Stimulated activated naive CD8-positive, alpha-beta T cell treated with anti-CD3 and anti-CD28 coated beads, Interleukin-15, amount 100 ng/mL, for 72 hours (primary cell): Measurements from ENCODE around the gene PTPRT.

Experiments used
- ATAC-seq: fragments of 150-1000 bp; cut with Tn5 transposase; 2 replicates; pipeline ENCODE4 v1.10.0; 2021; ENCODE audit warnings: mild to moderate bottlenecking, moderate library complexity
- DNase-seq, 2 donors: peaks; one replicate each; pipeline ENCODE4 v3.0.0; 2021 to 2022
- H3K27ac Mint-ChIP-seq, 2 donors: one replicate each; pipeline ENCODE4 v1.8.0; 2022; ENCODE audit warnings: mild to moderate bottlenecking in 2 of 2, mixed read lengths in 2 of 2, moderate library complexity in 2 of 2
- H3K27me3 Mint-ChIP-seq: one replicate; pipeline ENCODE4 v1.8.0; 2022; ENCODE audit warnings: mixed read lengths
- H3K4me1 Mint-ChIP-seq: one replicate; pipeline ENCODE4 v1.8.0; 2022; ENCODE audit warnings: mild to moderate bottlenecking, mixed read lengths
- H3K4me3 Mint-ChIP-seq, 2 donors: one replicate each; pipeline ENCODE4 v1.8.0; 2022; ENCODE audit warnings: mild to moderate bottlenecking in 2 of 2, mixed read lengths in 2 of 2, moderate library complexity in 1 of 2
- H3K9me3 Mint-ChIP-seq, 2 donors: one replicate each; pipeline ENCODE4 v1.8.0; 2022; ENCODE audit warnings: mixed read lengths in 2 of 2

Gene PTPRT

DNA sequence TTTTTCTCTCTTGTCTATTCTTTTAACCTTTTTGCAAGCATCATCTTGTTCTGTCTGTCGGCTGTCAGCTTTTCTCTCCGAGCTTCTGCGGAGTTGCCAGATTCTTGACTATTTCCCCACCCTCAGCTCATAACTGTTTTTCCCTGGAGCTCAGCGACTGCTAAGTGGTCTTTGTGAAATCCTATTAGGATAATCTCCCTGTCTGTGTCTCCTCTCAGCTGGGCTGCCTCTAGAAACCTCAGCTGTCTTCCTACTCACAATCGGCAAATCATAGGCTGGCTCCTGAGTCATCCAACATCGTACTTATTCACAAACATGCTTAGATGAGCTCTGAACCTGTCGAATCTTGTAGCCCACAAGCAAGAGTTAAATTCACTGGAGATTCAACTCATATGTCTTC, 332.3 kb downstream of the PTPRT start:
- no peaks in the 10 kb centered on the region for H3K4me1 Mint-ChIP-seq
- ATAC-seq (no peak), DNase-seq (no peak)
- no peaks in the 10 kb centered on the region for H3K27me3 Mint-ChIP-seq
- no peak overlapping the region for H3K27ac Mint-ChIP-seq
- peaks cover 0 to 5% of the 10 kb centered on the region in 2 donors for H3K9me3 Mint-ChIP-seq
- no peak overlapping the region for H3K4me3 Mint-ChIP-seq

DNA sequence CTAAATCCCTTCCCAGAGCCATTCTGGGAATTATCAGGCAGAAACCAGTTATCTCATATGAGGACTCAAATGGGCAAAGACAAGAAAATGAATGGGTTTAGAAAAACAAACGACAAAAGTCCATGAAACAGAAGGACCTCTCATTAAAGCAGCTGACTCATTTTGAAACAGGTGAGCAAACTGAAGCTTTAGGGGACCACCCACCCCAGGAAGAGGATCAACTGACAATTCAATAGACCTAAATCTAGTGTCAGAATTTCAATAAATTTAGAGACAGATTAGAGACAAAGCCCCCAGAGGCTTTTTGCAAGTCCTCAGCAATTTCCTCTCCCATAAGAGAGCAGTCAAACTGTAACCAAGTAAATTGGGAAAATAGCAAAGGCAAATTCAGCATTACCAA, 333.8 kb downstream of the PTPRT start:
- H3K9me3 Mint-ChIP-seq: peaks cover 5% of the 10 kb centered on the region in 2 donors
- DNase-seq (no peak), ATAC-seq (no peak)
- H3K27ac Mint-ChIP-seq: no peak overlapping the region
- no peaks in the 10 kb centered on the region for H3K4me1 Mint-ChIP-seq
- no peaks in the 10 kb centered on the region for H3K27me3 Mint-ChIP-seq
- H3K4me3 Mint-ChIP-seq: no peak overlapping the region

DNA sequence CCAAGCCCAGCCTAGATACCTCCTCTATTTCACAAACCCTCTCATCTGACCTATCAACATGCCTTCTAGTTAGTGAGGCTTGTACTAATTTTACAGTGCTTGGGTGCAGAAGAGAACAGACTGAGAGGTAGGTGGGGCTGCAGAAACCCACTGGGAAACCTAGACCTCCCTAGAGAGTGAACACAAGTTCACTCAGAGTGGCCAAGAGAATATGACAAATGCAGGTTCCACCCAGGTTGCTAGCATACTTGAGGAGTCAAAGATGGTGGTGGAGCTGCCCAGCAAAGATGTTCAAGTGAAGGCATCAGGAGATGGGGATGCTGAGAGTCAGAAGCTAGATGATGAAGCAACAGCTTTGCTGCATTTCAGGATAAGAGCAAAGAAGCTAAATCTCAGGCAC, 337.0 kb downstream of the PTPRT start:
- ATAC-seq (no peak), DNase-seq (no peak)
- H3K4me1 Mint-ChIP-seq: no peaks in the 10 kb centered on the region
- no peak overlapping the region for H3K4me3 Mint-ChIP-seq
- no peaks in the 10 kb centered on the region for H3K27me3 Mint-ChIP-seq
- H3K9me3 Mint-ChIP-seq: peaks cover 5 to 25% of the 10 kb centered on the region in 2 donors
- no peak overlapping the region for H3K27ac Mint-ChIP-seq

DNA sequence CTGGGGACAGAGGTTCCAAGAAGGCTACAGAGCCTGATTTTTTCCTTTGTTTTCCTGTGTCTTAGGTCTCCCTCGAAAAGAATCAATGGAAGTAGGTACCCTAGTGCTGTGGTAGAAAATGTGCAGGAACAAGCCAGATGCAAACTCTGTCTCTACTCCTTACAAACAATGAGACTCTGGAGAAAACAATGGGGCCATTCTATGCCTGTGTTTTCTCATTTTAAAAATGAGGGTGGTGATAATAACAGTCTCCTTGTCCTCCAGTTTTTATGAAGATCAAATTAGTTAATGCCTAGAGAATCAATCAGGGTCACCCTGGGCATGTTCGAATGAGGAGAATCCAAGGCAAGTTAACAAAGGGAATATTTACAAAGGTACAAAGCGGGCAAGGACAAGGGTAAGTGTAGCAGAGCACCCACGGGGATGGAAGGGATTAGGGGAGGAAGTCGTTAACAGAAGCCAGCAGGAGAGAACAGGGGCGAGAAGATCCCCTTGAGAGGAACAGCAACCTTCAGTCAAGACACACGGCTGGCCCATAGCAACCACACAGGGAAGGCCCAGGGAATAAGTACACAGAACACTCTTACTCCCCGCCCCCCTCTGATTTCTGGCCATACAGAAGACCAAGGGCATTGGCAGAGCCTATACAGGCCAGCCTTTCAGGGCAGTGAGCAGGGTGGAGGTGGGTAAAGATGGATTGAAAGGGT, 342.8 kb downstream of the PTPRT start:
- ATAC-seq (no peak), DNase-seq (no peak)
- no peaks in the 10 kb centered on the region for H3K27me3 Mint-ChIP-seq
- no peak overlapping the region for H3K27ac Mint-ChIP-seq
- peaks cover 8 to 41% of the 10 kb centered on the region in 2 donors for H3K9me3 Mint-ChIP-seq
- no peak overlapping the region for H3K4me3 Mint-ChIP-seq
- no peaks in the 10 kb centered on the region for H3K4me1 Mint-ChIP-seq

DNA sequence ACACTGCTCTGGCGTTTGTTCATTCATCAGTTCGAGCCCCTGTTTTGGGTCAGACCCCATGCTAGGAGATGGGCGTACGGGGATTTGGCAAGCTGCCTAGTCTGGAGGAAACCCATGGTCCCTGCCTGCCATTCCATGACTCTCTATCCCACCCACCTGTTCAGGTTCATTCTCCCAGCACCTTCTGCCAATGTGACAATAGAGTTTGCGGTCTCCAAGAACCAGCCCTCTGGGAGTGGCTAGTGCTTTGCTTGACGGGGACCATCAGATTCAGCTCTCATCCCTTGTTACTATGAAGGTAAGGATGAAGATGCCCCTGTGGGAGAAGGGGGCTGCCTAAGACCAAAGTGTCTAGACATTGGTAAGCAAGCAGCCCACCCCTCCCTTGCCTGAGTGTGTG, 345.0 kb downstream of the PTPRT start:
- Mint-ChIP-seq H3K27ac (no peak overlapping the region), H3K4me1 (no peaks in the 10 kb centered on the region), H3K27me3 (no peaks in the 10 kb centered on the region), H3K9me3 (peaks cover 8 to 26% of the 10 kb centered on the region in 2 donors), H3K4me3 (no peak overlapping the region)
- no peak for ATAC-seq
- no peak for DNase-seq

DNA sequence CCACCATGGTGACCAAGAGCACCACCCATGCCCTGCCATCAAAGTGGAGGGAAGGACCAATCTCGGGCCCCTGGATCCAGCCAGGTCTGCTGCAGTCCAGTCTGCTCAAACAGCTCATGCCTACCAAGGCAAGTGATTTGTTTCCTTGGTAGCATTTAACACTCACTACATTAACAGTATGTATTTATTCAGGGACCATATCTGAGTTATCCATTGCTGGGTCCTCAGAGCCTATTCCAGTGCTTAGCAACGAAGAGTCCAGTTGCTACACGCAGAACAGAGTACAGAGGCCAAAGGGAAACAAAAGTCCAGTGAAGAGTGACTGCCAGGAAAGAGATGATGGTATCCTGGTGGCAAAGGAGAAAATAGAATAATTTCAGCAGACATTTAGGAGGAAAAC, 352.2 kb downstream of the PTPRT start:
- Mint-ChIP-seq H3K4me1 (no peaks in the 10 kb centered on the region), H3K9me3 (peaks cover 0 to 8% of the 10 kb centered on the region in 2 donors), H3K27me3 (no peaks in the 10 kb centered on the region), H3K4me3 (no peak overlapping the region), H3K27ac (no peak overlapping the region)
- ATAC-seq: no peak
- no peak for DNase-seq

DNA sequence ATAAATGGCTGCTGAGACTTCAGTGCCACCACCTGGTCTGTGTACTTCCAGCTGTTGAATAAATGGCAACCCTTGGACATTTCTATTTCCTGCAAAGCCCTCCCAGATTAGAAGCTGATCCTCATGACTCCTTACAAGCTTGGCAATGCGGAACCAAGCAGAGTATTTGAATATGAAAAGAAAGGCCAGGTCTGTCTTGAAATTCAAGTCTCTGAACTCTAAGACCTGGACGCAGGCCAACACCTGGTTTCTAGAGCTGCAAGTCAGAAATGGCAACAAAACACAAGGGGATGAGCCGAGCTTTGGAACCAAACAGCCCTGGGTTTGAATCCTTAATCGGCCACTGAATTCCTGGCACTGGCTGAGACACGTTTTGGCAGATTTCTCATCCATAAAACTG, 353.4 kb downstream of the PTPRT start:
- no peak for DNase-seq
- Mint-ChIP-seq H3K27ac (no peak overlapping the region), H3K4me3 (no peak overlapping the region), H3K4me1 (no peaks in the 10 kb centered on the region), H3K9me3 (peaks cover 0 to 8% of the 10 kb centered on the region in 2 donors), H3K27me3 (no peaks in the 10 kb centered on the region)
- ATAC-seq: no peak

DNA sequence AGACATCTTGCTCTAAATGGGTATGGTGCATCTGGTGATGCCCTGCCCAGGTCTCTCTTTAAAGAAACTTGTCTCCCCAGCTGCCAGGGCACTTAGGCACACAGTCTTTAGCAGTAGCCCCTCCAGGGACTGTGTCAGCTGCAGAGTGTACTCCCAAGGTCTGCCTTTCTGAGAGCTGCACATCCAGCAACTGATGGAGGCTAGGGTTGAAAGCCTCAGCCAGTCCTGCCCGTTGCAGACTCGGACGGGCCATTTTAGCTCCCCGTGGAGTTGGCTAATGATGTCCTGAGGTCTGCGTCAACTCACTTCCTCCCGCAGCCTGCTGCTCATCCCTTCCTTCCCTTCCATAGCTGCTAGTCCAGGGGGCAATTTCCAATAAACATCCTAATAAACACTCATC, 381.8 kb downstream of the PTPRT start:
- no peak overlapping the region for H3K27ac Mint-ChIP-seq

DNA sequence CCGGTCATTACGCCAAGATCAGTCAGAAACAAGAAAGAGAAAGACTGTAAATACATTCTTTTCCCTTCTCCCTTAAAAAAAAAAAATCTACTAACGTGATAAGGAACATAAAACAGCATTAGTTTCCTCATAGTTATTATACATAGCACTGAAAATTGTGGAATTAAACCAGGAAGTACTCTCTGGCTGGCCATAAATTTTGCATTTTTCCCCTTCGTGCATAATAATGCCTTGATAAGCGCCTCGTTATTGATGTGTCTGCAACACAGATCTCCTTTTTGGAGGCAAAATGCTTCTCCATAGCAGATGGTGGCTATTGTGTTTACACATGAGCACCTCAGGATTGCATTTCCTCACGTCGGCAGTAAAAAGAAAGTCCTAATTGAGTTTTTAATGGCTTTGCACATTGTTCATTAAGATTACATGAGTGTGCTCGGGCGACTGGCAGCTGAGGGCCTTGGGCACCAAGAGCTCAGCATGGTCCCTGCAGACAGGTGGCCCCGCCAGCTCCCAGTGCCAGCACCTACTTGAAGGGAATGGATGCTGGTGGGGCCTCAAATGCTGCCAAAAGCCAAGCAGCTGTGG, 394.5 kb downstream of the PTPRT start:
- Mint-ChIP-seq H3K4me3 (no peak overlapping the region), H3K4me1 (no peaks in the 10 kb centered on the region), H3K9me3 (peaks cover 6 to 9% of the 10 kb centered on the region in 2 donors), H3K27me3 (no peaks in the 10 kb centered on the region), H3K27ac (no peak overlapping the region)
- DNase-seq (no peak), ATAC-seq (no peak)

More for the DNA sequence above, 381.8 kb downstream of the PTPRT start:
- Mint-ChIP-seq H3K4me3 (no peak overlapping the region), H3K27me3 (no peaks in the 10 kb centered on the region), H3K4me1 (no peaks in the 10 kb centered on the region), H3K9me3 (peaks cover 0 to 29% of the 10 kb centered on the region in 2 donors)
- ATAC-seq (no peak), DNase-seq (no peak)

DNA sequence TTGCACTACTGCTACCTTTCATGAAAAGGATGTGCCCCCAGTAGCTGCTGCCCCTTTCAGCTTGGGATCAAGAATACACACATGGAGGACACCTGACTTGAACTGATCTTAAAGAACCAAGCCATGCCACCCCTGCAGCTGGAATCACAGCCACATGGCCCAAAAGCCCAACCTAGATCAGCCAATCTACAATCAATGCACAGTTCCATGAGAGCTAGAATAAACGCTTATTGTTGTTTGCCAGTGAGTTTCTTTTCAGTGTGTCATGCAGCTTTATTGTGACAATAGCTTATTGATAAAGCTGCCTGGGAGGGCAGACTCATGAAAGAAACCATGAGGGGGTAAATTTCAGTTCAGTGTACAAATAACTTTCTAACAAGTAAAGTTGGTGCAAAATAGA, 397.7 kb downstream of the PTPRT start:
- DNase-seq (no peak), ATAC-seq (no peak)
- Mint-ChIP-seq H3K27ac (no peak overlapping the region), H3K4me3 (no peak overlapping the region), H3K9me3 (peaks cover 0 to 10% of the 10 kb centered on the region in 2 donors), H3K4me1 (no peaks in the 10 kb centered on the region), H3K27me3 (no peaks in the 10 kb centered on the region)

DNA sequence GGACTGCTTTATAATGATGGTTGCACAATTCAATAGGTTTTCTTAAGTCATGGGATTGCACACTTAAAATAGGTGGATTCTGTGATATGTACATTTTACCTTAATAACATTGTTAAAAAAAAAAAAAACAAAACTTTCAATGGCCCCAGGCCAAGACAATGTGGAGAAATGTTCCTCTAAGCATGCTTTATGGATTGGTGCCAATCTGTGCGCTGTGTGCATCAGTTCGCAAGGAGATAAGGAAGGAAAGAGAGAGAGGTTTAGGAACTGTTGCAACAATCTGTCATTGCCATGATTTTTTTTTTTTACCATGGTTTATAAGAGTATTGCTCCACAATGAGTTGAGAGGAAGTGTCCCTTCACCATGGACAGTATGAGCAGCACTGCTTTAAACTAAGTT, 399.6 kb downstream of the PTPRT start:
- no peak for DNase-seq
- no peak overlapping the region for H3K27ac Mint-ChIP-seq
- H3K27me3 Mint-ChIP-seq: no peaks in the 10 kb centered on the region
- no peak for ATAC-seq
- no peaks in the 10 kb centered on the region for H3K4me1 Mint-ChIP-seq
- peaks cover 0 to 6% of the 10 kb centered on the region in 2 donors for H3K9me3 Mint-ChIP-seq
- H3K4me3 Mint-ChIP-seq: no peak overlapping the region

DNA sequence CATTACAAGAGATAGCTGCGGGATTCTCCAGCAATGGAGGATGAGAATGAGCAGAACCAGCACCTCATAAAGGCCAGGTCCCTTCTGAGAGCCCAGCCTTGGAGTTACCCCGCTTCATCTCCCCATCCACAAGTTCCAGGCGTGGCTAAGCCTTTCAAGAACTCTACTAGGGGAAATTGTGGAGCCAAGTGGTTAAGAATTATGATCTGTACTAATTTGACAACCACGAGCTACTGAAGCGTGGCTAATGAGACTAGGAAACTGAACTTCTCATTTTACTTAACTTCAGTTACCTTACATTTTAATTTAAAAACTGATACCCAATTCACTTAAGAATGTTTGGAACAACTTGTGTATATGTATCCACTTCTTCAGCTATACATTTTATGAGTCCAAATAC, 401.0 kb downstream of the PTPRT start:
- H3K9me3 Mint-ChIP-seq: peaks cover 0 to 6% of the 10 kb centered on the region in 2 donors
- no peaks in the 10 kb centered on the region for H3K27me3 Mint-ChIP-seq
- no peak overlapping the region for H3K4me3 Mint-ChIP-seq
- H3K27ac Mint-ChIP-seq: no peak overlapping the region
- DNase-seq: no peak
- no peak for ATAC-seq
- H3K4me1 Mint-ChIP-seq: no peaks in the 10 kb centered on the region

DNA sequence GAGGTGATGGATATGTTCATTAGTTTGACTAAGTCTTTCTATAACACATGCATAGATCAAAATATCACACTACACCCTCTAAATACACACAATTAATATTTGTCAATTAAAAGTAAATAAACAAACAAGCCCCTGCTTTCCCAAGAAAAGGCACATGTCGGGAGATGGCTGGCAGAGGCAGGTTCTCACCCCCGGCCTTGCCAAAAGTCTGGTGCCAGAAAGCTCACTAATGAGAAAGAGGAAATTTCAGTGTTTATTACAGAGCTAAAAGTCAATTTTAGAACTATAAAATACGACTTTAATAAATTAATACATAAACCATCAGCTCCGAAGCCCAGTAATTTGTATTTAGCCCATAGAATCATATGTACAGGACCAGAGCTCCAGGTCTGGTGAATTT, 404.7 kb downstream of the PTPRT start:
- Mint-ChIP-seq H3K4me1 (no peaks in the 10 kb centered on the region), H3K4me3 (no peak overlapping the region), H3K27me3 (no peaks in the 10 kb centered on the region), H3K27ac (no peak overlapping the region), H3K9me3 (peaks cover 6 to 21% of the 10 kb centered on the region in 2 donors)
- no peak for DNase-seq
- no peak for ATAC-seq

DNA sequence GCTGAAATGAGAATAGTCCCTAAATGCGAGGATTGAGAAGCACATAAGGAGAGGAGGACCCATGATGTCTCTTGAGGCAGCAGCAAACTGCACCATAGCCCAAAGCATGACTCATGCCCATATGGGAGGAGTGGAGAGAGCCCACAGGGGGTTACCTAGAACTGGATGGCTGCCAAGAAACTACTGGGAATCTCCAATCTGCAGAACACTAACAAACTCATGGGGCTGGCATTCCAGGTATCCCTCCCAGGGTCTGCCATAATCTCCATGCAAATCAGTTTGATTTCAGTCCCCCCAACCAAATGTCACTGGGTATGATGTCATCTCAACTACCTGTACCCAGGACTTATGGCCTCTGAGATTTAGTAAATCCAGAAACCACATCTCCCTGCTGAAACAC, 410.5 kb downstream of the PTPRT start:
- ATAC-seq (no peak), DNase-seq (no peak)
- Mint-ChIP-seq H3K4me3 (no peak overlapping the region), H3K27ac (no peak overlapping the region), H3K4me1 (no peaks in the 10 kb centered on the region), H3K27me3 (no peaks in the 10 kb centered on the region), H3K9me3 (peaks cover 6 to 15% of the 10 kb centered on the region in 2 donors)

DNA sequence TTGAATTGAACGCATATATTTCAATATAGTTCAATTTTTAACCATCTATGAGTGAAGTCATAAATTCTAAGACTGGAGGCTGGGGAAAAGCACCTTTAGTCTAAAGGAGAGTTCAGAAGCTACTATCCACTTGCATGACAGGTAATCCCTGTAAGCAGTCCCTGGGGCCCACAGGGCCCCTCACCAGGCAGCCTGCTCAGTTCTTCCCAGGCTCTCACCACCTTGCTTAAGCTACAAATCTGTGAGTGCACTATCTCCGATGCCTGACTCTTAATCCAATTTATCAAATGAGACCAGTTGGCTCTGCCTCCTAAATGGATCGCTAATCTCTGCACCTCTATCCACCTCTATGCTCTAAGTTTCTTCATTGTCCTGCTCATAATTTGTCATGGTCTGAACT, 413.8 kb downstream of the PTPRT start:
- Mint-ChIP-seq H3K4me1 (no peaks in the 10 kb centered on the region), H3K27ac (no peak overlapping the region), H3K4me3 (no peak overlapping the region), H3K9me3 (peaks cover 0 to 11% of the 10 kb centered on the region in 2 donors), H3K27me3 (no peaks in the 10 kb centered on the region)
- ATAC-seq: no peak
- no peak for DNase-seq

DNA sequence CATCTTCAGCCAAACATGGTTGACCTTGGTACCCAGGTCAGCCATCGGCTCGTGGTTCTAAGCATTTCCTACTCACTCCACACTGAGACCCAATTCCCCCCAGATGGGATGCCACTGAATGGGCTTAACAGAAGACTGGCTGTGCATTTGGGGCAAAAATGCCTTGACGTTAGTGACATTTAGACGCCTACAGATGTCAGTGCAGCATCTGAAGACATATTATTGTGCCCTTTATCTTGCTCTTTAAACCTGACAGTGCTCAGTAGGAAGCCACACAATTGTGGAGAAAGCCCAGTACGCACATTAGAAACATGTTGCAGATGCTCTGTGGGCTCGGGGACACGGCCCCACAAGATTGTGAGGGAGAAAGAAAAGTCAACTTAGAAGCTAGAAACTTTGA, 414.7 kb downstream of the PTPRT start:
- Mint-ChIP-seq H3K4me3 (no peak overlapping the region), H3K9me3 (peaks cover 0 to 12% of the 10 kb centered on the region in 2 donors), H3K27me3 (no peaks in the 10 kb centered on the region), H3K4me1 (no peaks in the 10 kb centered on the region), H3K27ac (no peak overlapping the region)
- ATAC-seq (no peak), DNase-seq (no peak)

DNA sequence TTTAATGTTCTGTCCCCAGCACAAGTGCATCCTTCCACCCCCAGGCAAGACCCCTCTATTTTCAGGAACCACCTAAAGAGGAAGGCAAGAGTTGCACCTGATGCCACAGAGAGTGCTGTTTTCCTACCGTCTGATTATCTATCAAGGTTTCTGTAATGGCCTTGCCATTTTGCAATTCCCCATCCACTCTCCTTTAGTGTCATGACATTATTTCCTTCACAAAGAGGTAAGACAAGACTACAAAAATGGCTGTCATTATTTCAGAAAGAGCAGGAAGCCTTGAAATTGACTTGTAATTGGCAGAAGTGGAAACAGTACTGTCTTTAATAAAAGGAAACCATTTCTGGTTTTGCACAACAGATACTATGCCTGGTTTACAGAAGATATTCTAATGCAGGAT, 426.7 kb downstream of the PTPRT start:
- H3K4me1 Mint-ChIP-seq: no peaks in the 10 kb centered on the region
- H3K27me3 Mint-ChIP-seq: no peaks in the 10 kb centered on the region
- no peaks in the 10 kb centered on the region for H3K9me3 Mint-ChIP-seq
- ATAC-seq: no peak
- DNase-seq: no peak
- H3K27ac Mint-ChIP-seq: no peak overlapping the region
- H3K4me3 Mint-ChIP-seq: no peak overlapping the region
